GM18907 (cell line): ENCODE measurements around the gene NFE2L1.
"Not testable (repeated sequence)": the region's sequence is repeated elsewhere in the genome, so short reads cannot be mapped to it uniquely, and the experiment has no call there.

Source experiments
- ATAC-seq: cut with Tn5 transposase; IDR thresholded peaks from one replicate; pipeline ENCODE4 v1.9.1; 2021; ENCODE audit warnings: mild to moderate bottlenecking, moderate library complexity; ENCODE audit not compliant: unreplicated experiment

The NFE2L1 gene, protein sequence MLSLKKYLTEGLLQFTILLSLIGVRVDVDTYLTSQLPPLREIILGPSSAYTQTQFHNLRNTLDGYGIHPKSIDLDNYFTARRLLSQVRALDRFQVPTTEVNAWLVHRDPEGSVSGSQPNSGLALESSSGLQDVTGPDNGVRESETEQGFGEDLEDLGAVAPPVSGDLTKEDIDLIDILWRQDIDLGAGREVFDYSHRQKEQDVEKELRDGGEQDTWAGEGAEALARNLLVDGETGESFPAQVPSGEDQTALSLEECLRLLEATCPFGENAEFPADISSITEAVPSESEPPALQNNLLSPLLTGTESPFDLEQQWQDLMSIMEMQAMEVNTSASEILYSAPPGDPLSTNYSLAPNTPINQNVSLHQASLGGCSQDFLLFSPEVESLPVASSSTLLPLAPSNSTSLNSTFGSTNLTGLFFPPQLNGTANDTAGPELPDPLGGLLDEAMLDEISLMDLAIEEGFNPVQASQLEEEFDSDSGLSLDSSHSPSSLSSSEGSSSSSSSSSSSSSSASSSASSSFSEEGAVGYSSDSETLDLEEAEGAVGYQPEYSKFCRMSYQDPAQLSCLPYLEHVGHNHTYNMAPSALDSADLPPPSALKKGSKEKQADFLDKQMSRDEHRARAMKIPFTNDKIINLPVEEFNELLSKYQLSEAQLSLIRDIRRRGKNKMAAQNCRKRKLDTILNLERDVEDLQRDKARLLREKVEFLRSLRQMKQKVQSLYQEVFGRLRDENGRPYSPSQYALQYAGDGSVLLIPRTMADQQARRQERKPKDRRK

DNA sequence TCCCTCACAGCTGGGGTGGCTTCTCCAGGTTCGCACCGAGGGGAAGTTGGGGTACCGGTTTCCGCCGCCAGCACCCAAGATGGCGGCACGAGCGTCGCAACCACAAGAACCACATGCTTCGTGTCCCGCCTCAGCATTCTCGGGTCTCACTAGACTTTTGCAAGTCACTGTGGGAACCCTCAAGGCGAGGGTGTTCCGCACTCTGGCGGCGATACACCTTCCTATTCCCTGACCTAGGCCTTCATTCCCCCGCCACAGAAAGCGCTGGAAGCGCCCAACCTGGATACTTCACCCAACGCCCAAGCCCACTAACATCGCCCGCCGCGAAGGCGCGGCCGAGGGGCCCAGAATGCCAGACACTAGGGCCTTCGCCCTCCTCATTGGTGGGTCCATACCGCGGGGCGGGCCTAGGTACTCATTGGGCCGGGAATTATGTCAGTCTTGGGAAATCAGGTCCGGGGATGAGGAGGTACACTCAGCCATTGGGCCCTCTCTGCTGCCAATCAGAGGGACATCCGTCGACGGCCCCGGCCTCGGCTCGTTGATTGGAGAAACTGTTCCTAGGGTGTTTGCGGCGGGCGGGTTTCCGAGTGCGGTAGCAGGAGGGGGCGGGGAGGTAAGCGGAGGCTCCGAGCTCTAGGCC lies at the start of gene NFE2L1:
NFE2L1 (plus strand) TSS at position 619 of the 643 bp plus-strand sequence. CDS start 2,760 bp downstream, outside the sequence.
- ATAC-seq, result peak; percentile 90

GRCh38 chr17:47999582-47999981 lies 48.6 kb upstream of the NFE2L1 start:
- ATAC-seq, result no peak

DNA sequence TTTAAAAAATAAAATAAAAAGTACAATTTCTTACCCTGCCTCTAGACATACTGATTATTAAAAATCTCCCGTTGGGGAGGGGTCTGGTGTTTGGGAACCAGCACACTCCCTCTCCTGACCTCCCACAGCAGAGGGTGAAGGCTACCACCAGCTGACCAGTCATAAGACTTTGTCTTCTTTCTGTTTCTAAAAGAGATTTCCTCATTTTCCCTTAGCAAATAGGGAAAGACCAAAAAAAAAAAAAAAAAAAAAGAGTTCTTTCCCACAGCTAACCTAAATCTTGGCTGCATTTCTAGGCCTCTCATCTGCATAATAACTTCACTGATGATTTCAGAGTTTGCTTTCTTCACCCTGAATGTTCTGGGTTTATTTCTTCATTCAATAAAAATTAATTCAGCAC lies 47.0 kb upstream of the NFE2L1 start:
- ATAC-seq, result no peak

- ATAC-seq, result not testable (repeated sequence)
These were observed 46.5 kb upstream of the NFE2L1 start for GRCh38 chr17:48001657-48002056.

DNA sequence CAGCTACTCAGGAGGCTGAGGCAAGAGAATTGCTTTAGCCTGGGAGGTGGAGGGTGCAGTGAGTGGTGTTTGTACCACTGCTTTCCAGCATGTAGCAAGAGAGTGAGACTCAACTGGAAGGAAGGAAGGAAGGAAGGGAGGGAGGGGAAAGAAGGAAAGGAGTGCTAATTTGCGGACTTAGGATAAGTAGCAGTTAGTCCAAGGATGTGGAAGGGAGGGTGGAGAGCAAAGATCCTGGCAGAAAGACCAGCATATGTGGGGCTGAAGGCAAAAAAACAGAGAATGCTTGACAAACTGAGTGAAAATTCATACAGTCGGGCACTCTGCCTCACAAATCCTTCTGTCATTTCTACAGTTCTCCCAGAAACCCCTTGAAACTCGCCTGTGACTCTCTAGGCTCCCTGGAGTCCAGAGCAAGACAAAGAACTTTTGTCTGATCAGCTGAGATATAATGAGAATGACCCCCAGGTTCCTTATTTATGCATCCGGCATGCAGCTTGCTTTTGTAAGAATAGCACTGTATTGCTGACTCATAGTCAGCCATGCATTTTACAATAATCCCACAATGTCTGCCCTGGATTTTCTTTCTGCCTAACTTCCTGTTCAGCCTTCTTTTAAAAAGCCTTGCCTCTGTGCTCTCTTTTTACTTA lies 45.8 kb upstream of the NFE2L1 start:
- ATAC-seq, result peak; percentile 41

- ATAC-seq, result no peak
These were observed 45.2 kb upstream of the NFE2L1 start for GRCh38 chr17:48002916-48003416.

DNA sequence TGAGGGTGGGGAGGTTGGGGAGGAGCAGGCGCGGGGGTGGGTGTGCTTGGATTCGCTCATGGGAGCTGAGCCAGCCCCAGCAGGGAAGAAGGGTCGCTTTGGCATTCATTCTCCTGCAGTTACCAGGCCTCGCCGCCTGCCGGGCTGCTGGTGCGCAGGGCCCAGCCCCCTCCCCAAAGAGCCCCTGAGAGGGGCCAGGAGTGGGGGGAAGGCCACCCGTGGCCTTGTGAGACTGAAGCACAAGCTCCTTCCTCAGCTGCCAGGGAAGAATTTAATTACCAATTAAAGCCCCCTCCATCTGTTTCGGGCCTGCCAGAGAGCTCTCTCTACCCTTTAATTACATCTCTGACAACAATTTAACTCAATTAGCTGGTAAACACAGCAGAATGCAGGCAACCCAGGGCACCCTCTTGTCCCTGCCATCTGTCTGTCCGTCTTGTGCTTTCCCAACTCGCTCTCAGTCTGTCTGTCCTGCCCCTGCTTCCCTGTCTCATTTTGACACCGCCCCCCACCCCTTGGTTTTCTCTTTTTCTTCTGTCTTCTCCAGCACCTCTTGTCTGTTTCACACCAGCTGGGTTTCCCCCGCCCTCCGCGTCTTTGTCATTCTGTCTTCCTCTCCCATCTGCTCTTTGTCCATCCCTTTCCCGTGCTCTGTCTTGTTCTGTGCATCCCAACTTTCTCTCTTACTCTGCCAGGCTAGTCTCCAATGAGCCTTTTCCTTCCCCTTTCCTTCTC lies 44.6 kb upstream of the NFE2L1 start:
- ATAC-seq, result no peak

DNA sequence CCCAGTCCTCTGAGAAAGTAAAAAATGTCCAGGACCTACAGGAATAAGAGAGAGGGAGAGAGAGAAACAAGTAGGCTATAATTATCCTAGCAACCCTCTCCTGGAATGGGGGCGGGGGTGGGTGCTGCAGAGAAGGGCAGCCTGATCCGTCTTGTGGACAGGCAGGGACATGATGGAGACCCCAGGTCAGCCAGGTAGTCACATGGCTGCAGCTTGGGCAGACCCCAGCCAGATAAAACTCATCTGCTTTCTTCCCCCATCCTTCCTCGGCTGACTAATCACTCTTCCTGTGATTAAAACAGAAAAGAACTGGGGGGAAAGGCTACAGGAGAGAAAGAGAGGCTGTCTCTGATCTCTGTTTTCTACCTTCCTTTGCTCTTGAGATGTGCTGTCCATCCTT lies 43.2 kb upstream of the NFE2L1 start:
- ATAC-seq, result no peak

DNA sequence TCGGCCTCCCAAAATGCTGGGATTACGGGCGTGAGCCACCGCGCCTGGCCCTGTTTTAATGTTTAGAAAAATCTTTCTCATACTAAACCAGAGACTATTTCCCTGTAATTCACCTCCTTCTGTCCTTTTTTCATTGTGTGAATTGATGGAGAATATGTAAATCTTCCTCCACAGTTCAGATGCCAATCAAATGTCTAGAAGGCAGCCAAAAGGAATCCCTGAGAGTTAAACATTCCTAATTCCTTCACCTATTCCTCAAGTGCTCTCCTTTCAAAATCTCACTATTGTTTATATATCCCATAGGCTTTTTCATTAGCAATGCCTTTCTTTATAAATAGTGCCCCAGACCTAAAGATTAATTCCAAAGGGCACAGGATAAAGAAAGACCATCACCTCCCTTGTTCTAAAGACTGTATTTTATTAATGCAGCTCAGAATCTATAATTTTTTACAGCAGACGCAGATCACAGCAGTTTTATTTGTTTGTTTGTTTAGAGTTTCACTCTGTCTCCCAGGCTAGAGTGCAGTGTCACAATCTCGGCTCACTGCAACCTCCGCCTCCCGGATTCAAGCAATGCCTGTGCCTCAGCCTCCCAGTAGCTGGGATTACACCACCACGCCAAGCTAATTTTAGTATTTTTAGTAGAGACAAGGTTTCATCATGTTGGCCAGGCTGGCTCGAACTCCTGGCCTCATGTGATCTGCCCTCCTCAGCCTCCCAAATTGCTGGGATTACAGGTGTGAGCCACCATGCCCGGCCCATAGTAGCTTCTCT lies 41.0 kb upstream of the NFE2L1 start:
- ATAC-seq, result no peak

GRCh38 chr17:48010193-48010592 lies 38.0 kb upstream of the NFE2L1 start:
- ATAC-seq, result no peak

DNA sequence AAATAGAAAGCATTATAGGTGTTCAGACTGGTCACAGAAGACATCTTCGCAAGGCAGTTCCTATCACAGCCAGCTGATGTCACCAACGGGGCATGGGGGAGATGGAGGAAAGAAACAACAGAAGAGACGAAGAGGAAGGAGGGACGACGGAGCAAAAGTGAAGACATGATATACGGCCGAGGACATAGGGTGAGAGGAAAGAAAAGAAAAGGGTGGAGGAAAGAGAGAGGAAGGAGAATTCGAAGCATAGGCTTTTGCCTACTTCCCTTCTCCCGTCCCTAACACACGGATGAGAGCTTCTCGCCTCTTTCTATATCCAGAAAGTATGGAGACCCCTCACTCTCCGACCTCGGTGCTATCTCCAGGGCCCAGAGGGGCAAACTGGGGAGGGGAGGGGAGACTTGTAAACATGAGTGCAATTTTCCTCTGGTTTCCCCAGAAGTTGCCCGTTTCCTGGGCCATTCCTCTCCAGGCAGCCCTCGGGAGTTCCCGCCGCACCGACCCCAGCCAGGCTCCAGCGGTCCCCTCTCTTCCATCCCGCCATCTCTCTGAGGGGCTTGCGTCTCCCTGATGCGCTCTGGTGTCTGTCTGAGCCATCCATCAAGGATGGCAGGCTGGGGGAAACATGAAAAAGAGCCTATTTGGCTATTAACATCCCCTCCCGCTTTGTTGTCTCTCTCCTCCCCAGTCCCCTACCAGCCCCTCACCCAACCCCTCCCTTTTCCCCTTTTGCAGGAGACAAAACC lies 36.6 kb upstream of the NFE2L1 start:
- ATAC-seq, result no peak

GRCh38 chr17:48012151-48012520 lies 36.0 kb upstream of the NFE2L1 start:
- ATAC-seq, result no peak

- ATAC-seq, result no peak
These were observed 35.5 kb upstream of the NFE2L1 start for GRCh38 chr17:48012654-48013053.

DNA sequence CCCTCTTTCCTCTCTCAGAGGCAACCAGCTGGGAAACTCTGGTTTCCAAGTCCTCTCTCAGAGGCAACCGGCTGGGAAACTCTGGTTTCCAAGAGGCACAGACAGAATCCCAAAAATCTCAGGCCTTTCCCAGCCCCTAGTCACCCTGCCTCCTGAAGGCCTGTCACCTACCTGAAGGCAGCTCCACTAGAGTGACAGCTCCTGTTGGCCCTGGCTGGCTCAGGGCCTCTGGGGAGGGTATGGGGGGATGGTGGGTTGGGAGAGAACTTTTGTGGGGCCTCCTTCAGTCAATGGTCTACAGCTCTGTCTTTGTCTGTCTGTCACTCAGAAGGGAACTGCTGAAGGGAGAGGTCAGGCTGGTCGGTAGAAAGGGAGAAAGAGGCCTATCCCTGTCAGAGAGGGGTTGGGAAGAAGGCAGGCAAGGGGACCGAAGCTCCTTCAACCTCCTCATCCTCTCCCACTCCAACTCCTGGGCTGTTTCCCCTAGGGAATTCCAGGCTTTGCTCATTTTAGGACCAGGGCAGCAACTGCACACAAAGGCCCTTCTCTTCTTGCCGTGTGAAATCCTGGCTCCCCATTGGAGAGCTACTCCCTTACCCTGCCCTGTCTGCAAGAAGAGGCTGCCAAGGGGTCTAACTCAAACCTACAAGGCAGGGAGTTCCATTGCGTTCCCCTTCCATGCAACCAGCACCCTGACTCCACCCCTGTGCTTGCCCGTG lies 34.1 kb upstream of the NFE2L1 start:
- ATAC-seq, result no peak

GRCh38 chr17:48014595-48015111 lies 33.5 kb upstream of the NFE2L1 start:
- ATAC-seq, result no peak

GRCh38 chr17:48016112-48016511 lies 32.0 kb upstream of the NFE2L1 start:
- no peak for ATAC-seq

GRCh38 chr17:48017817-48018158 lies 30.4 kb upstream of the NFE2L1 start:
- not testable (repeated sequence) for ATAC-seq

DNA sequence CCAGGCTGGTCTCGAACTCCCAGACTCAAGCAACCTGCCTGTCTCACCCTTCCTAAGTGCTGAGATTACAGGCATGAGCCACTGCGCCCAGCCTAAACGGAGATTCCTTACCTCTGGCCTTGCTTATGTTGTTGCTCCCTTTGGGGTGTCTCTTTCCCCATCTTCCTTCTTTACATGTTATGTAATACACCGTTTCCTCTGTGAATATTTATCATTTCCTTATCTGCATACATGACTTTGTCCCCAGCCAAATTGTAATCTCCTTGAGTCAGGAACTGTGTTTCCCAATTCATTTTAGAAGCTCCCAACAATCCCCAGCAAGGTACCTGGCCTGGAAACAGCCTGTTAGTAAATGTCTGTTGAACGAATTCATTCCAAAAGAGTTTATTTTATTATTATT lies 26.2 kb upstream of the NFE2L1 start:
- ATAC-seq, result no peak
